Measurements from ENCODE around the gene MAP2K5.

DNA sequence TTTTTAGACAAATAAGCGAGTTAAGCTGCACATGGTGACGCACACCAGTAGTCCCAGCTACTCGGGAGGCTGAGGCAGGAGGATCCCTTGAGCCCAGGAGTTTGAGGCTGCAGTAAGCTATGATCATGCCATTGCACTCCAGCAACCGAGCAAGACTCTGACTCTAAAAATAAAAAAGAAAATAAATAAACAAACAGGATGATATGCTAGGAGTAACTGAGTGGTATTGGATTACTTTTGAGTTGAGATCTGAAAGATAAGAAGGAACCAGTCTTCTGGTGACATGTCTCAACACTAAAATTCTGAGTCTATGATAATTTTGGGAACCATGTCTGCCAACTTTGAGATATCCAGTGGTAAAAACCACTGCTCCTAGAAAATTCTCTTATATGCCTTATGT, 173.7 kb downstream of the MAP2K5 start:
- TF ChIP-seq, protein P1, sequence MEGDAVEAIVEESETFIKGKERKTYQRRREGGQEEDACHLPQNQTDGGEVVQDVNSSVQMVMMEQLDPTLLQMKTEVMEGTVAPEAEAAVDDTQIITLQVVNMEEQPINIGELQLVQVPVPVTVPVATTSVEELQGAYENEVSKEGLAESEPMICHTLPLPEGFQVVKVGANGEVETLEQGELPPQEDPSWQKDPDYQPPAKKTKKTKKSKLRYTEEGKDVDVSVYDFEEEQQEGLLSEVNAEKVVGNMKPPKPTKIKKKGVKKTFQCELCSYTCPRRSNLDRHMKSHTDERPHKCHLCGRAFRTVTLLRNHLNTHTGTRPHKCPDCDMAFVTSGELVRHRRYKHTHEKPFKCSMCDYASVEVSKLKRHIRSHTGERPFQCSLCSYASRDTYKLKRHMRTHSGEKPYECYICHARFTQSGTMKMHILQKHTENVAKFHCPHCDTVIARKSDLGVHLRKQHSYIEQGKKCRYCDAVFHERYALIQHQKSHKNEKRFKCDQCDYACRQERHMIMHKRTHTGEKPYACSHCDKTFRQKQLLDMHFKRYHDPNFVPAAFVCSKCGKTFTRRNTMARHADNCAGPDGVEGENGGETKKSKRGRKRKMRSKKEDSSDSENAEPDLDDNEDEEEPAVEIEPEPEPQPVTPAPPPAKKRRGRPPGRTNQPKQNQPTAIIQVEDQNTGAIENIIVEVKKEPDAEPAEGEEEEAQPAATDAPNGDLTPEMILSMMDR (IDR thresholded peaks at IDR 0.05): no peak
- TF ChIP-seq EP300 (IDR thresholded peaks at IDR 0.05) (no peak), POLR2A (IDR thresholded peaks at IDR 0.05) (no peak)

All from tibial nerve (tissue), 4 donors.